ENCODE data around the gene SRSF7. TPM values are rescaled to one million over a fixed set of nuclear protein-coding genes. Genes with fewer than 3 reads are reported as not detected.
"Not testable (repeated sequence)": the region's sequence is repeated elsewhere in the genome, so short reads cannot be mapped to it uniquely, and the experiment has no call there.

The SRSF7 gene
- total RNA-seq (100 to 1,000 TPM; 378 to 381 TPM), polyA plus RNA-seq (200 TPM)

DNA sequence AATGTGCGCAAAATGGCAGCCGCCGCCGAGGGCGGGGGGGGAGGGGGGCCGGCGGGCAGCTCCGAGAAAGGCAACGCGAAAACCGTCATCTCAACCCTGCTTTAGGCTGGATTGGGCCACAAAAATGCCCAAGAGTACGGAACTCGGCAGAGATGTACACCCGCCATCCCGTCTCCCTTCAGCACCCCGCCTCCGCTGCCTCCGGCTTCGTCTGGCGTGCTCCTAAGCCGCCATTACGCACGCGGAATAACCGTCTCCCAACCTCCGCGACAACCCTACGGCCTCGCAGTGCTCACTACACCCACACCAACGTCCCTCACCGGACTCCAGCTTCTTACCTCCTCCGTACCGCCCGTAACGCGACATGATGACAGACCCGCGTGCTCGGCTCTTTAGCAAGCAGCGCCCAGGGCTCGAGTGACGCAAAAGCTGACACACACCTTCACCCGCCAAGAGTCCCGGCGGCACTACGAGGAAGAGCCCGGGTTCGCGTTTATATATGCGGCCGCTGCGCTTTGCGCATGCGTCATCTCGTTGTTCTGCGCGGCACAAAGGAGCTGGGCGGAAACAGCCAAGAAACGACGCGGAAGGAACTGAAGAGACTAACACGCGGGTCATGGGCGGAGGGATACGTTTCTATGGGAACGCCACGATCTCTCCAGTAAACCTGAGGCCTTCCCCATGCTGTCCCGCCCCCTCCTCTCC lies at the start of gene SRSF7:
Gene SRSF7 (minus strand): TSS at position 471 of the 705 bp plus-strand sequence. CDS start 105 bp downstream, at position 366.
- POLR2A ChIA-PET: interaction anchor here (0.6 to 2.4 kb wide), 45 partner anchors 9 to 382 kb away, joined by 3 to 41 read pairs (median 4); partner anchors contain the start of genes ATL2, DHX57, GALM and GEMIN6

DNA sequence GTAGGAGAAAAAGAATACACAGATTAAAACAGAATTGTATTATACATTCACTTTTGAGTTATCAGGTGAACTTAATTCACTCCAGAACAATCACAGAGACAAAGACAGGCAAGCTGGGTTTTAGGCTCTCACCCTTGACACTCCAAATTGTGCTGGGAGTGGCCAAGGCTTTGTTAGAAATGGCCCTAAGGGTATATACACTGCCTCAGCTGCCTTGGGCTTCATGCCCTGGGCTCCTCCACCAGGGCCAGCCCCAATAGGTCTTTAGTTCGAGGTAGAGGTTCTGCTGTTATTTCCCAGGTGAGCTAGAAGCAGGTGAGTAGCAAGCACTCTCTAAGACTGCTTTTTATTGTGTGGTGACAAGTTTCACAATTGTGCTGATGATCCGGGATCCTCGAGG lies 46.8 kb upstream of the SRSF7 start:
- H3K36me3 ChIP-seq (ENCODE audit: insufficient read depth, low read length): no peaks in the 10 kb centered on the region
- H3K9me3 Mint-ChIP-seq: no peaks in the 10 kb centered on the region
- no peaks in the 10 kb centered on the region for H3K4me1 Mint-ChIP-seq
- DNase-seq: no peak
- H3K4me1 ChIP-seq (ENCODE audit: insufficient read depth, low read length): no peaks in the 10 kb centered on the region
- no peak overlapping the region for H3K27ac ChIP-seq (ENCODE audit: low read depth, low read length)
- POLR2A ChIA-PET: interaction anchor here (0.6 kb wide), 1 partner anchor 48 kb away, joined by 5 read pairs; no protein-coding TSS in a partner anchor
- no peaks in the 10 kb centered on the region for H3K9me3 ChIP-seq (ENCODE audit: low read length)
- H3K27me3 ChIP-seq (ENCODE audit: insufficient read depth, low read length, poor library complexity, severe bottlenecking): no peaks in the 10 kb centered on the region
- no peak overlapping the region for H3K4me3 Mint-ChIP-seq
- H3K27ac Mint-ChIP-seq: peak overlapping the region in 1 of 8 donors; percentile 29
- H3K27me3 Mint-ChIP-seq: no peaks in the 10 kb centered on the region
- CTCF ChIA-PET: no interaction called here
- H3K4me3 ChIP-seq (ENCODE audit: low read length): no peak overlapping the region
- H3K36me3 Mint-ChIP-seq: peaks cover 4 to 34% (median 8%) of the 10 kb centered on the region in 3 donors

More for the DNA sequence above, at the start of gene SRSF7:
- Mint-ChIP-seq H3K4me3 (peak within 1 kb of the TSS; percentile 95 to 100 (median 99)), H3K4me1 (peaks cover 61 to 67% (median 65%) of the 10 kb centered on the region in 3 donors), H3K27ac (peak within 1 kb of the TSS; percentile 98 to 100 (median 100)), H3K27me3 (peaks cover 0 to 18% of the 10 kb centered on the region in 2 donors), H3K9me3 (peaks cover 0 to 4% (median 3%) of the 10 kb centered on the region in 5 donors), H3K36me3 (peaks cover 38 to 50% (median 40%) of the 10 kb centered on the region in 3 donors)
- Histone ChIP-seq H3K27me3 (ENCODE audit: insufficient read depth, low read length, poor library complexity, severe bottlenecking) (no peaks in the 10 kb centered on the region), H3K4me1 (ENCODE audit: insufficient read depth, low read length) (peaks cover 55% of the 10 kb centered on the region), H3K27ac (ENCODE audit: low read depth, low read length) (peak within 1 kb of the TSS; percentile 98), H3K4me3 (ENCODE audit: low read length) (peak within 1 kb of the TSS; percentile 96), H3K36me3 (ENCODE audit: insufficient read depth, low read length) (peaks cover 37% of the 10 kb centered on the region), H3K9me3 (ENCODE audit: low read length) (no peaks in the 10 kb centered on the region)
- CTCF ChIA-PET: interaction anchor here (0.7 to 4.2 kb wide), 13 partner anchors 9 to 1130 kb away, joined by 3 to 18 read pairs (median 4); partner anchors contain the start of genes HNRNPLL and SOS1
- DNase-seq: peak; percentile 95 to 99 (median 96)

DNA sequence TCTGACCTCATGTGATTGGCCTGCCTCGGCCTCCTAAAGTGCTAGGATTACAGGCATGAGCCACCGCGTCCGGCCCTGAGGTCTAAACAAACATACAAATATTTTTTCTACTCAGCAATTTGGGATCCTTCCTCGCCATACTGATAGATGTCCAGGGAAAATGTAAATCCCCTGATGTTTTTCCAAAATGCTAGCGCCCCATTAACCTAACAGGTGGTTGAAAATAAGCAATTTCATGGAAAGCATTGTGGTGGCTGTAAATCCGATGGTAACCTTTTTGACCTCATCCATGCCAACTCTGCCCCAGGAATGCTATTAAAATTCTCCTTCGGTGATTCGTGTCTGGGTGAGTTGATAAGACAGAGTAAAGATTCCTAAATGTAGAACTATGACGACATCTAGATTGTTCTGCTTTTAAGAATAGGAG lies 46.1 kb upstream of the SRSF7 start:
- H3K36me3 ChIP-seq (ENCODE audit: insufficient read depth, low read length): no peaks in the 10 kb centered on the region
- Mint-ChIP-seq H3K27ac (no peak overlapping the region), H3K36me3 (peaks cover 4 to 28% (median 6%) of the 10 kb centered on the region in 3 donors), H3K27me3 (peaks cover 0 to under 1% of the 10 kb centered on the region in 2 donors), H3K4me3 (no peak overlapping the region), H3K4me1 (no peaks in the 10 kb centered on the region), H3K9me3 (no peaks in the 10 kb centered on the region)
- POLR2A ChIA-PET: no interaction called here
- H3K9me3 ChIP-seq (ENCODE audit: low read length): no peaks in the 10 kb centered on the region
- no peak overlapping the region for H3K27ac ChIP-seq (ENCODE audit: low read depth, low read length)
- H3K27me3 ChIP-seq (ENCODE audit: insufficient read depth, low read length, poor library complexity, severe bottlenecking): no peaks in the 10 kb centered on the region
- CTCF ChIA-PET: no interaction called here
- H3K4me3 ChIP-seq (ENCODE audit: low read length): no peak overlapping the region
- H3K4me1 ChIP-seq (ENCODE audit: insufficient read depth, low read length): no peaks in the 10 kb centered on the region
- DNase-seq: no peak

DNA sequence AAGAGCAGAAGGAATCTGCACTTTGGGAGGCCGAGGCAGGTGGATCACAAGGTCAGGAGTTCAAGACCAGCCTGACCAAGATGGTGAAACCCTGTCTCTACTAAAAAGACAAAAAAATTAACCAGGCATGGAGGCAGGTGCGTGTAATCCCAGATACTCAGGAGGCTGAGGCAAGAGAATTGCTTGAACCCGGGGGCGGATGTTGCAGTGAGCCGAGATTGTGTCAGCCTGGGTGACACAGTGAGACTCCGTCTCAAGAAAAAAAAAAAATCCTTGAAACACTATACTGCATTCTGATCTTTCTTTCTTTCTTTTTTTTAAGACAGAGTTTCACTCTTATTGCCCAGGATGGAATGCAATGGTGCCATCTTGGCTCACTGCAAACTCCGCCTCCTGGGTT lies 43.9 kb upstream of the SRSF7 start:
- not testable (repeated sequence) for H3K36me3 ChIP-seq (ENCODE audit: insufficient read depth, low read length); H3K9me3 Mint-ChIP-seq; H3K27me3 Mint-ChIP-seq; H3K4me3 Mint-ChIP-seq; H3K27ac Mint-ChIP-seq; H3K9me3 ChIP-seq (ENCODE audit: low read length); DNase-seq; H3K27ac ChIP-seq (ENCODE audit: low read depth, low read length); H3K4me1 Mint-ChIP-seq; H3K4me3 ChIP-seq (ENCODE audit: low read length); H3K27me3 ChIP-seq (ENCODE audit: insufficient read depth, low read length, poor library complexity, severe bottlenecking); H3K4me1 ChIP-seq (ENCODE audit: insufficient read depth, low read length)
- H3K36me3 Mint-ChIP-seq: peaks cover 0 to 17% (median 6%) of the 10 kb centered on the region in 3 donors
- POLR2A ChIA-PET: interaction anchor here (1.0 kb wide), 1 partner anchor 44 kb away, joined by 4 read pairs; the partner anchor contains the start of gene SRSF7
- CTCF ChIA-PET: interaction anchor here (0.9 kb wide), 1 partner anchor 8 kb away, joined by 3 read pairs; no protein-coding TSS in a partner anchor

DNA sequence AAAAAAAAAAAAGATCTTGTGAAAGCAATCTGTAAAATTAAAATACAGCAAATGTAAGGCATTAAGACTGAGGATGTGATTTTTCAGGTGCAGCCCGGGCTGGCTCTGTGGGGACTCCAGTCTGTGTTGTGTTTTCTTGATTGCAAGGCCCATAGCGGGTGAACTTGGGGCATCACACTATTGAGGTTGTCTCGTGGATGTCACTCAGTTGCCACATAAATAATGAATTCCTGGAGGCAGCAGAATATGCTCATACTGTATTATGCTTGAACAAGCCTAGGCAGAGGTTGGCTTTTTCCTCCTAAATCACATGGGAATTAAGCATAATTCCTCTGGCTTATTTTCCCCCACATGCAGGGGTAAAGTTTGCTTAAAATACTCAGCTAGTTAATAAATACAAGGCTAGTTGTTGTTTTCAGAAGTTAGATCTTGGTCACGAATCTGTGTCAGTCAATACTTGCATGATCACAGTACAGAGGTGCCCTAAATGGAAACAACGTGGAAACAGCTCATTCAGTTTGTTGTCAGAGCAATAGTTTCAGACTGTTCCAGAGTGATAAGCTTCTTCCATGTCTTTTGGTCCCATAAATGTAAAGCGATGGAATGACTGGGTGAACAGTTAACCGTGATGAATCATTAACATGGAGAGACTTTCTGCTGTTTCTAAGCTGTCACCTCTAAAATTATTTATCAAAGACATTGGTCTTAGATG lies 43.2 kb upstream of the SRSF7 start:
- ChIA-PET CTCF (interaction anchor here (0.9 kb wide), 1 partner anchor 9 kb away, joined by 3 read pairs; no protein-coding TSS in a partner anchor), POLR2A (no interaction called here)
- H3K4me3 Mint-ChIP-seq: no peak overlapping the region
- Histone ChIP-seq H3K27ac (ENCODE audit: low read depth, low read length) (no peak overlapping the region), H3K27me3 (ENCODE audit: insufficient read depth, low read length, poor library complexity, severe bottlenecking) (no peaks in the 10 kb centered on the region), H3K9me3 (ENCODE audit: low read length) (no peaks in the 10 kb centered on the region), H3K4me1 (ENCODE audit: insufficient read depth, low read length) (no peaks in the 10 kb centered on the region), H3K4me3 (ENCODE audit: low read length) (no peak overlapping the region), H3K36me3 (ENCODE audit: insufficient read depth, low read length) (no peaks in the 10 kb centered on the region)
- peaks cover 0 to 1% of the 10 kb centered on the region in 2 donors for H3K27me3 Mint-ChIP-seq
- H3K9me3 Mint-ChIP-seq: no peaks in the 10 kb centered on the region
- H3K4me1 Mint-ChIP-seq: no peaks in the 10 kb centered on the region
- no peak overlapping the region for H3K27ac Mint-ChIP-seq
- H3K36me3 Mint-ChIP-seq: peaks cover 0 to 17% (median 6%) of the 10 kb centered on the region in 3 donors
- no peak for DNase-seq

DNA sequence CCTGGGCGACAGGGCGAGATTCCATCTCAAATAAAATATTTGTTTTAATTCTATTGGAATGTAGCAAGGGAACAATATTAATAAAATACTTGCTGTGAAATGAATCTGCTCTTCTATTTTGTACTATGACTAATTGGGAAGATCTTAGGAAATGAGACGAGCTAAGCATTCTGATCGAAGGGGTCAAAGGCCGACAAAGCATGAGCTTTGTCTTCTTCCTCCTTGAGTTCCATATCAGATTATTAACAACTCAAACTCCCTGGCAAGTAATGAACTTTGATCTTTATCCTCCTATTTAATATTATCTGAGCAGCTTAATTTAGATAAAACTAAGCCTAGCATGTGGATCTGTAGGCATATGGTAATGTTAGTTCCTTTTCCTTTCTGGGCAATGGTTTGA lies 42.4 kb upstream of the SRSF7 start:
- Histone ChIP-seq H3K4me3 (ENCODE audit: low read length) (no peak overlapping the region), H3K9me3 (ENCODE audit: low read length) (no peaks in the 10 kb centered on the region), H3K36me3 (ENCODE audit: insufficient read depth, low read length) (no peaks in the 10 kb centered on the region), H3K27ac (ENCODE audit: low read depth, low read length) (no peak overlapping the region), H3K4me1 (ENCODE audit: insufficient read depth, low read length) (no peaks in the 10 kb centered on the region), H3K27me3 (ENCODE audit: insufficient read depth, low read length, poor library complexity, severe bottlenecking) (no peaks in the 10 kb centered on the region)
- H3K27me3 Mint-ChIP-seq: peaks cover 0 to 1% of the 10 kb centered on the region in 2 donors
- no peak for DNase-seq
- peaks cover 0 to 14% (median 6%) of the 10 kb centered on the region in 3 donors for H3K36me3 Mint-ChIP-seq
- CTCF ChIA-PET: no interaction called here
- POLR2A ChIA-PET: no interaction called here
- no peaks in the 10 kb centered on the region for H3K4me1 Mint-ChIP-seq
- no peak overlapping the region for H3K27ac Mint-ChIP-seq
- H3K9me3 Mint-ChIP-seq: no peaks in the 10 kb centered on the region
- H3K4me3 Mint-ChIP-seq: no peak overlapping the region

DNA sequence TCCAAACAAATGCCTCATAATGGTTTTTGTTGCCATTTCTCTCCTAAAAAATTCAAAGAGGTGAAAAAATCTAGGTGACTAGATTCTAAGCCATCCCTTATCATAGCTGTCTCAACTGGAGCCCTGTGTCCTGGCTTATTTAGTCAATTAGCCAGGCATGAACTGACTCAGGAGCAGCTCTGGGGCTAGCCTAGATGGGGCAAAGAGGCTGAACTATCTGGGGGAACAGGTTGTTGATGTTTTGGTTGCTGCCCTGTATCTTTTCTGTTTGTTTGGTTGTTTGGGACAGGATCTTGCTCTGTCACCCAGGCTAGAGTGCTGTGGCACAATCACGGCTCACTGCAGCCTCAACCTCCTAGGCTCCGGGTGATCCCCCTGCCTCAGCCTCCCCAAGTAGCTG lies 41.6 kb upstream of the SRSF7 start:
- Histone ChIP-seq H3K4me1 (ENCODE audit: insufficient read depth, low read length) (no peaks in the 10 kb centered on the region), H3K9me3 (ENCODE audit: low read length) (no peaks in the 10 kb centered on the region), H3K36me3 (ENCODE audit: insufficient read depth, low read length) (no peaks in the 10 kb centered on the region), H3K27me3 (ENCODE audit: insufficient read depth, low read length, poor library complexity, severe bottlenecking) (no peaks in the 10 kb centered on the region), H3K4me3 (ENCODE audit: low read length) (no peak overlapping the region), H3K27ac (ENCODE audit: low read depth, low read length) (no peak overlapping the region)
- no peaks in the 10 kb centered on the region for H3K9me3 Mint-ChIP-seq
- DNase-seq: no peak
- POLR2A ChIA-PET: no interaction called here
- CTCF ChIA-PET: no interaction called here
- no peak overlapping the region for H3K4me3 Mint-ChIP-seq
- no peak overlapping the region for H3K27ac Mint-ChIP-seq
- peaks cover 0 to 1% of the 10 kb centered on the region in 2 donors for H3K27me3 Mint-ChIP-seq
- H3K4me1 Mint-ChIP-seq: no peaks in the 10 kb centered on the region
- H3K36me3 Mint-ChIP-seq: peaks cover 0 to 6% (median 5%) of the 10 kb centered on the region in 3 donors

DNA sequence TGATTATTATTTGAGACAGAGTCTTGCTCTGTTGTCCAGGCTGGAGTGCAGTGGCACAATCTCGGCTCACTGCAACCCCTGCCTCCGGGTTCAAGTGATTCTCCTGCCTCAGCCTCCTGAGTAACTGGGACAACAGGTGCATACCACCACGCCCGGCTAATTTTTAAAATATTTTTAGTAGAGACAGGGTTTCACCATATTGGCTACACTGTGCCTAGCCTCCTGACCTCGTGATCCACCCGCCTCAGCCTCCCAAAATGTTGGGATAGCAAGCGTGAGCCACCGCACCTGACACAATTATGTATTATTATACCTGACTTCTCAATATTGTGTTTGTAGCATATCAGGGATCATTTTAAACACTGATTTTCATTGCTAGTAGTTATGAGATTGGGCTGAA lies 41.2 kb upstream of the SRSF7 start:
- H3K27ac Mint-ChIP-seq; H3K9me3 Mint-ChIP-seq; H3K27me3 ChIP-seq (ENCODE audit: insufficient read depth, low read length, poor library complexity, severe bottlenecking); H3K4me1 ChIP-seq (ENCODE audit: insufficient read depth, low read length); H3K9me3 ChIP-seq (ENCODE audit: low read length); H3K27me3 Mint-ChIP-seq; H3K4me3 Mint-ChIP-seq; CTCF ChIA-PET; DNase-seq; POLR2A ChIA-PET; H3K36me3 ChIP-seq (ENCODE audit: insufficient read depth, low read length); H3K27ac ChIP-seq (ENCODE audit: low read depth, low read length); H3K4me3 ChIP-seq (ENCODE audit: low read length); H3K36me3 Mint-ChIP-seq; H3K4me1 Mint-ChIP-seq: not testable (repeated sequence)

Measured in CD8-positive, alpha-beta memory T cell (primary cell).